K562 (cell line): Measurements from ENCODE around the gene ARL10.

Experiments
- HIVEP1 ChIP-seq: fragments of 250-450 bp; sonication (Bioruptor Pico); IDR thresholded peaks from 2 replicates; pipeline ENCODE4 v1.4.0; 2020; ENCODE audit warnings: mild to moderate bottlenecking
- PCBP2 ChIP-seq: fragments of 200-400 bp; formaldehyde crosslinking; IDR thresholded peaks from 2 replicates; pipeline ENCODE4 v1.6.1; 2018; ENCODE audit warnings: low read length, low read depth, mild to moderate bottlenecking, moderate library complexity; ENCODE audit not compliant: poor library complexity, severe bottlenecking

GRCh38 chr5:176381979-176382378, 16.7 kb downstream of the ARL10 start:
- TF ChIP-seq PCBP2 (no peak), HIVEP1 (CRISPR knock-in tag) (no peak)
